Skeletal muscle satellite cell (primary cell): ENCODE results near the gene ATAD3A.
"Not testable (repeated sequence)": the region's sequence is repeated elsewhere in the genome, so short reads cannot be mapped to it uniquely, and the experiment has no call there.

ENCODE experiments used
- H3K27me3 ChIP-seq: 2 replicates; pipeline ENCODE4 v1.7.0; 2013; ENCODE audit warnings: low read length; ENCODE audit not compliant: control insufficient read depth, insufficient read depth
- H3K36me3 ChIP-seq: 2 replicates; pipeline ENCODE4 v1.7.0; 2013; ENCODE audit warnings: mild to moderate bottlenecking, control low read depth, low read length; ENCODE audit not compliant: insufficient read depth
- H3K4me1 ChIP-seq: 2 replicates; pipeline ENCODE4 v1.7.0; 2013; ENCODE audit warnings: low read length; ENCODE audit not compliant: control insufficient read depth, insufficient read depth
- H3K4me2 ChIP-seq: 2 replicates; pipeline ENCODE4 v1.7.0; 2013; ENCODE audit warnings: mild to moderate bottlenecking, low read length
- H3K4me3 ChIP-seq: 2 replicates; pipeline ENCODE4 v1.7.0; 2013; ENCODE audit warnings: low read length
- H3K9ac ChIP-seq: 2 replicates; pipeline ENCODE4 v1.7.0; 2013; ENCODE audit warnings: mild to moderate bottlenecking, low read depth, low read length, moderate library complexity
- H3K9me3 ChIP-seq: replicated peaks from 2 replicates; pipeline ENCODE4 v1.7.0; 2013; ENCODE audit warnings: mild to moderate bottlenecking, control low read depth, low read length

Gene ATAD3A

DNA sequence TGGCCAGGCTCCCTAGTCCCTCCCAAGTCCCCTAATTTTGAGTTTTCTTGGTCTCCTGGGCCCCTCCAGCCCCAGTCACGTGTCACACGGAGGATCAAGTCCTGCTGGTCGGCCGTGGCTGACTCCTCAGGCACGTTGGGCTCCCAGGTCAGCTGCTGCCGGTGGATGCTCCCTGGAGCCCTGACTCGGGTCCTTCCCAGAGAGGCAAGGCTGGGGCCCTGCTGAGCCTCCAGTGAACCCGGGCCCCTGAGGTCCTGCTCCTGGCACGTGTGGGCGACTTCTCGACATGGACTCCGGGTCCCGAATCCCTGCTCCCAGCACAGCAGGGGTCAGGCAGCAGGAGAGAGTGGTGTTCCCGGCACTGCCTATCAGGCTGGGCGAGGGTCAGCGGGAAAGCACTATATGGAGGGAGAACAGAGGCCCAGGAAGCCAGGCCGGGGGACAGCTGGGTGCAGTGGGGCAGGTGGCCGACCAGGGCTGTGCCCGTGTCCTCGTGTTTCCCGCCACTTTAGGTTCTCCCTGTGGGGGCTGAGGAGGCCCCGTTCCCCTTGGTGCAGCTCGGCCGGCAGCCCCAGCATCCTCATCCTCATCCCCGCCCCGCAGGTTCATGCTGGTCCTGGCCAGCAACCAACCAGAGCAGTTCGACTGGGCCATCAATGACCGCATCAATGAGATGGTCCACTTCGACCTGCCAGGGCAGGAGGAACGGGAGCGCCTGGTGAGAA is 15.3 kb downstream of the ATAD3A start:
- Histone ChIP-seq H3K27me3 (no peaks in the 10 kb centered on the region), H3K4me1 (no peaks in the 10 kb centered on the region), H3K4me2 (no peak overlapping the region), H3K9me3 (peaks cover 3% of the 10 kb centered on the region), H3K4me3 (no peak overlapping the region), H3K9ac (no peak overlapping the region), H3K36me3 (peaks cover 41% of the 10 kb centered on the region)

DNA sequence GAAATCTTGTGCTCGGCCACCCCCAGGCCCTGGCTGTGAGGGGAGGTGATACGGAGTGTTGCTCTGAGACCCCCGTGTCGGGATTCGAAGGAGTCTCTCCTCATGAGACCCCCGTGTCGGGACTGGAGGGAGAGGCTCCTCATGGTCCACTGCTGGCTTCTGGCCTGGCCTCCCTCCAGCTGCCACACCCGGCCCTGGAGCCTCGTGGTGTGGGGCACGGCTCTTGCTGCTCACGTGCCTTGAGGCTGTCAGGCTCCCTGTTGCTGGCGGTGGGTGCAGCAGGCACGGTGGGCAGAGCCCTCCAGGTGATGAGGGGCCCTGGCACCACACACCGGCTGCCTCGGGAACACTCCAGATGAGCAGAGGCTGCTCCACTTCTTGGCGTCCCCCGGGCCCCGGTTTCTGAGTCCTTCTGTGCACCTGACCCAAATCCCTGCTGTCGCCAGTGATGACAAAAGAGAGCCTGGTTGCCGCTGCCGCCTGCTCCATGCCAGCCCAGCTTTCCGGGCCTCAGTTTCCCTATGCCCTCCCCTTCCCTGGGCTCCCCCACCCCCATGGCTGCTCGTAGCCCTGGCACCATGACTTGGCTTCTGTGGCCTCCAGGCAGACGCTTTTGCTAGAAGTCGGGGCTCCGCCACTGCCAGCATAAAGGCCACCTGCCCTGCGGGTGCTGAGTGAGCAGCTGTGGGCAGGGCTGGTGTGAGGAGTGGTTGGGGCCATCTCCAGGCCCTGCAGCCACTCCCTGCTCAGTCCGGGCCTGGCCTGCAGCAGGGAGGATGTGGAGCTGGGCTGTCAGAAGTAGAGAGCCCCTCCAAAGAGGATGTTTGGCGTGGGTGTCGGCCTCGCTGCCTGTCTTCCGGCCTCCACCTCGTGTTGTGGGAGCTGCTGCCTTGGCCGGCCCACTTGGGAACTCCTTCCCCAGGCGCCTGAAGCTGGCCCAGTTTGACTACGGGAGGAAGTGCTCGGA is 16.6 kb downstream of the ATAD3A start:
- peaks cover 39% of the 10 kb centered on the region for H3K36me3 ChIP-seq

DNA sequence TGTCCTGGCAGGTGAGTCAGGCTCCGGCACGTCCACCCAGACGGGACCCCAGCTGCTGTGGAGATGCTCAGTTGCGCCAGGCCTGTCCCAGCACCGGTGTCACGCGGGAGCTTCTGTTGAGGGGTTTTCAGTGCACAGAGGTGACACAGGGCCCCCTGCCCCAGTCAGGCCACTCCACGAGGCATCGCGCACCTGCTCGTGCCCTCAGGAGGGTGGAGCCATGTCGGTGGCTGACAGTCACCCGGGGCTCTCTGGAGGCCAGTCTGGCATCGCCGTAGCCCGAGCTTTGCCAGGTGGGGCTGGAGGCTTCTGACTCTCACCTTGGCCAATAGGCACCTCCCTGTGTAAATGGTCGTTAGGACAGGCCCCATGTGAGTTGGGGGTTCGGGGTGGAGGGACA is 17.4 kb downstream of the ATAD3A start:
- Histone ChIP-seq H3K4me2 (no peak overlapping the region), H3K9me3 (peaks cover 3% of the 10 kb centered on the region), H3K4me3 (no peak overlapping the region), H3K9ac (no peak overlapping the region), H3K36me3 (peaks cover 37% of the 10 kb centered on the region), H3K27me3 (no peaks in the 10 kb centered on the region), H3K4me1 (no peaks in the 10 kb centered on the region)

More for the DNA sequence above, 16.6 kb downstream of the ATAD3A start:
- no peak overlapping the region for H3K4me3 ChIP-seq
- no peaks in the 10 kb centered on the region for H3K4me1 ChIP-seq
- peaks cover 3% of the 10 kb centered on the region for H3K9me3 ChIP-seq
- no peaks in the 10 kb centered on the region for H3K27me3 ChIP-seq
- no peak overlapping the region for H3K4me2 ChIP-seq
- no peak overlapping the region for H3K9ac ChIP-seq

DNA sequence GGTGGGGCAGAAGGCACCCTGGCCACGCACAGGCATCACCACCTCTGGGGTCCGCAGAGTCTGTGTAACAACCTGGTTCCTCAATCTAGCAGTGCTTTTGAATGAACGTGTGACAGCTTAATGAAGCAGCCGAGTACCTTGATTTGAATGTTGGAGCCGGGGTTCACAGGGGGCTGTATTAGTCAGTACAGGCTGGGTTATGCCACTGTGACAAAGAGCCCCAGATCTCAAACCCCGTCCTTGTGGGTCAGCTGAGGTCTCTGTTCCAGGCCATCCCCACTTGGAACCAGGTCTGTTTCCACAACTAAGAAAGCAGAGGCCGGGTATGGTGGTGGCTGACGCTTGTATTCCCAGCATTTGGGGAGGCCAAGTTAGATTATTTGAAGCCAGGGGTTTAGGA is 18.0 kb downstream of the ATAD3A start:
- H3K9me3 ChIP-seq: peaks cover 3% of the 10 kb centered on the region
- no peaks in the 10 kb centered on the region for H3K27me3 ChIP-seq
- no peaks in the 10 kb centered on the region for H3K4me1 ChIP-seq
- no peak overlapping the region for H3K4me2 ChIP-seq
- H3K36me3 ChIP-seq: peaks cover 35% of the 10 kb centered on the region
- H3K4me3 ChIP-seq: no peak overlapping the region
- H3K9ac ChIP-seq: no peak overlapping the region

DNA sequence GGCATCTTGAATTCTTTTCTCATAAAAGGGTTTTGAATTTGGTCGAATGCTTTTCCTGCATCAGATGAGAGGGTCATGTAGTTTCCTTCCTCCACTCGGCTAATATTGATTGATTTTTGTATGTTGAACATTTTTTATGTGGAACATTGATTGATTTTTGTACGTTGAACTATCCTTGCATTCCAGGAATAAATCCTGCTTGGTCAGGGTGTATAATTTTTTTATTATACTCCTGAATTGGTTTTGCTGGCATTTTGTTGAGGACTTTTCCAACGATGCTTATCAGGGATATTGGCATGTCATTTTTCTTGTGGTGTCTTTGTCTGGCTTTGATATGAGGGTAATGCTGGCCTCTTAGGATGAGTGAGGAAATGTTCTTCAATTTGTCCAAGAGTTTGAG is 20.0 kb downstream of the ATAD3A start:
- Histone ChIP-seq H3K36me3 (peaks cover 25% of the 10 kb centered on the region), H3K4me3 (no peak overlapping the region), H3K4me2 (no peak overlapping the region), H3K9ac (no peak overlapping the region), H3K27me3 (no peaks in the 10 kb centered on the region), H3K9me3 (peaks cover 3% of the 10 kb centered on the region), H3K4me1 (no peaks in the 10 kb centered on the region)

DNA sequence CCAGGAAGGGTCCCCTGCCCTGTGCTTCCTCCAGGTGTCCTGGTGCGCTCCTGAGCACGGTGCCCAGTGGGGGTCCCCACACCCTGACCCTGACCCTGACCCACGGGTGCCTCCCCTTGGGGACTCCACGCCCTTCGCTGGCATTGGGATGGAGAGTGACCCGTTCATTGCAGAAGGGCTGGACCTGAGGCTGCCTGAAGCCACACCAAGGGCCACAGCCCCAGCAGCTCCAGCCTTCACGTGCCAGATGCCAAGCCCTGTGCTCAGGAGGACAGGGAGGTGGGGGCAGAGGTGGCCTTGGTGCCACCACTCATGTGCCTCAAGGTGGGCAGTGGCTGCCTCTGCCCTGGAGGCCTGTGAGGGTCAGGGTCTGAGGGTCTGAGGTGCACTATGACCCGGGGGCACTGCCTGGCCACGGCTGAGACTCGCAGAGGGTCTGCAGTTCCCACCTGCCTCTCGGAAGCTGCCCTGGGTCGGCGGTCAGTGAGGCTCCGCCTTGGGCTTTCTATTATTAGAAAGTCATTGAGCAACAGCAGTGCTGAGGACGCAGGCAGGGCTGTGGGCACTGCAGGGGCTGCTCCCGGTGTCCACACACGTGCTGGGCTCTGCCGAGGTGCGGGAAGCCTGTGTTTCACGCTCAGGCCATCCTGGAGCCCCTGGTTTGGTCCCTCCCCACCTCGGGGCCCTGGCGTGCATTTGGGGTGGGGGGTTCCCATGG is 21.4 kb downstream of the ATAD3A start:
- H3K9me3 ChIP-seq, H3K4me3 ChIP-seq, H3K4me1 ChIP-seq, H3K27me3 ChIP-seq, H3K4me2 ChIP-seq, H3K9ac ChIP-seq: not testable (repeated sequence)
- peaks cover 26% of the 10 kb centered on the region for H3K36me3 ChIP-seq

DNA sequence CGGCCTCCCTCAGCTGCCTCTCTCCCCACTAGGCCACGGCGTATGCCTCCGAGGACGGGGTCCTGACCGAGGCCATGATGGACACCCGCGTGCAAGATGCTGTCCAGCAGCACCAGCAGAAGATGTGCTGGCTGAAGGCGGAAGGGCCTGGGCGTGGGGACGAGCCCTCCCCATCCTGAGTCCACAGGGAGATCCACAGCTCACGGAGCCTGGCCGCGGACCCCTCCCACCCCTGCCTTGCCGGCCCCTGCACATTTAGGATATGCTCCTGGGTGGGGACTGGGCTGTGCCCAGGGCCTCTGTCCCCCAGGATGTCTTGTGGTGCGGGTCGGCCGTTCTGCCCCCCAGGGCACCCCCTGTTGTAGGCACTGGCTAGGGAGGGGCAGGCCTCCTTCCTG is 21.9 kb downstream of the ATAD3A start:
- not testable (repeated sequence) for H3K9me3 ChIP-seq, H3K9ac ChIP-seq, H3K27me3 ChIP-seq, H3K4me3 ChIP-seq, H3K4me1 ChIP-seq, H3K4me2 ChIP-seq
- H3K36me3 ChIP-seq: peaks cover 22% of the 10 kb centered on the region

DNA sequence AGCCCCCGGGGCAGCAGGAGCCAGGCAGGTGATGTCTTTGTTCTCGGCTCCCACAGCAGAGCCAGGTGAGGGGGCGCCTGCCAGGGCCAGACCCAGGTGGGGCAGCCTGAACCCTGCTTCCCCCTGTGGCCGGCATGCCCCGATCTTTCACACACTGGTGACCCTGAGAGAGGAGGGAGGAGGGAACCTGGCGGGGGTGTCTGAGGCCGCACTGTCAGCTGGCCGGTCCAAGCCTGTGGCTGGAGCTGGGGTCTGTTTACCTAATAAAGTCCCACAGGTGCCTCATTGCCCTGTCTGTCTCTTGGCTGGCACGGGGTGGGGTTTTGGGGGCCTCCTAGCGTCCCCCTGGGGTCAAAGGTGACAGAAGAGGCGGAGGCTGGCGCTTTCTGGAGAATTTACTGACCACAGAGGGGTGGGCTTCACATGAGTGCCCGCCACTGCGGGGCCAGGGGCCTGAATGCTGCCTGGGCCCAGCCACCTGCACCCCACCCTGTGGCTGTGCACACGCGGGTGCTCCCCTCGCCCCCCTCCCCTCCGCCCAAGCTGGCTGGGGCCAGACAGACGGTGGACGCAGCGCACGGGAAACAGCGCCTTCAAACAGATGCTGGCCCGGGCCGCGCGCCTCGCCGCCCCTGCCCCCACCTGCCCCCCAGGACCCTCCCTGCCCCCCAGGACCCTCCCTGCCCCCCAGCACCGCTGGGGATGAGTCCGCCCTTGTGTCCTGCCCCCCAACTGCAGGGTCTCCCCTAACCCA is 22.6 kb downstream of the ATAD3A start:
- H3K36me3 ChIP-seq: peaks cover 18% of the 10 kb centered on the region
- H3K9me3 ChIP-seq: peaks cover 3% of the 10 kb centered on the region
- no peaks in the 10 kb centered on the region for H3K27me3 ChIP-seq

DNA sequence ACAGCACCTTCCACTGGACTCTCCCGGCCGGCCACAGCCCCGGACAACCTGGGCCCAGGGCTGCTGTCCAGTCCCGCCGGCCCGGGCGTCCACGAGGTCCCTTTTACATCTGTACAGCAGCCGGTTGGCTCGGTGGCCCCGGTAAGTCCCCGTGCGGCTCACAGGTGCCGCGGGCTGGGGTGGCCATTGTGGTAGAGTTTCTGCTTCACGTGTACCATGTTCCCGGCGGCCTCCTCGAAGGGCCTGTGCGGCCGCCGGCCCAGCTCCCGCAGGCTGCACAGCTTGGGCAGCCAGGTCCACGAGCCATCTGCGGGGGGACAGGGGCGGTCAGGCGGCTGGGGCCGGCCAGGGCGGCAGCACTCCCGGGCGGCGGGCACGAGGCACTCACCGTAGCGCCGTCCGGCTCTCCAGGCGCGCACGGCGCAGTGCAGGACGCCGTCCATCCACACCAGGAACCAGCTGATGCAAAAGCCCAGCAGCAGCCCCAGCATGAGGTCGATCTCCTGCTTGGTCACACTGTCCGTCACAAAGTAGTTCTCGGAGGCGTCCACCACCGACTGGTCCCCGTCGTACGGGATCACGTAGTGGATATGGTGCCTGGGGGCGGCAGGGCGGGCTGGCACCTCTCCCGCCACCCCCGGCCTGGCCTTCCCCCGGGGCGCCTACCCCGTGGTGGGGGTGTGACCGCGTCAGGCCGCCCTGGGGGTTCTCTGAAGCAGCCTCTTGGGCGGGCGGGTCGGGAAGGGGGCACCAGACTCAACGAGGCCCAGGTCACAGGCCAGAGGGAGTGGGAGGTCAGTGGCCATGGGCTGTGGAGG is 23.4 kb downstream of the ATAD3A start:
- Histone ChIP-seq H3K36me3 (peaks cover 11% of the 10 kb centered on the region), H3K4me3 (no peak overlapping the region), H3K9me3 (peaks cover 3% of the 10 kb centered on the region), H3K4me1 (no peaks in the 10 kb centered on the region), H3K9ac (no peak overlapping the region), H3K4me2 (no peak overlapping the region), H3K27me3 (no peaks in the 10 kb centered on the region)

More for the DNA sequence above, 22.6 kb downstream of the ATAD3A start:
- Histone ChIP-seq H3K4me2 (no peak overlapping the region), H3K9ac (no peak overlapping the region), H3K4me1 (no peaks in the 10 kb centered on the region), H3K4me3 (no peak overlapping the region)
